A204.1 (cell line): ENCODE data around the gene QTRT2.

ENCODE experiments used
- FAIRE-seq: peaks from 2 replicates; lab custom pipeline; 2012; peaks lifted over from hg19 to GRCh38; lab: Jason Lieb, UNC

QTRT2 gene

GRCh38 chr3:114056130-114057010, at the start of gene QTRT2, which contains the start of gene CCDC191:
QTRT2 (plus strand) TSS chr3:114056737; CDS start chr3:114065258, 8,521 bp downstream.
CCDC191 (minus strand) TSS chr3:114056526; CDS start chr3:114056466, 60 bp downstream.
- peak; percentile 98 for FAIRE-seq

GRCh38 chr3:114011059-114011797, 45.3 kb upstream of the QTRT2 start:
- FAIRE-seq, result no peak

- FAIRE-seq, result no peak
These were observed 42.3 kb upstream of the QTRT2 start for GRCh38 chr3:114014211-114014610.

GRCh38 chr3:114019486-114019885, 37.1 kb upstream of the QTRT2 start:
- FAIRE-seq, result no peak

GRCh38 chr3:114020907-114021306, 35.6 kb upstream of the QTRT2 start:
- no peak for FAIRE-seq

- no peak for FAIRE-seq
These were observed 34.3 kb upstream of the QTRT2 start for GRCh38 chr3:114022145-114022802.

GRCh38 chr3:114025451-114025850, 31.1 kb upstream of the QTRT2 start:
- FAIRE-seq, result no peak

GRCh38 chr3:114026331-114026730, 30.2 kb upstream of the QTRT2 start:
- no peak for FAIRE-seq

- no peak for FAIRE-seq
These were observed 22.8 kb upstream of the QTRT2 start for GRCh38 chr3:114033721-114034120.

- FAIRE-seq, result no peak
These were observed 22.3 kb upstream of the QTRT2 start for GRCh38 chr3:114034211-114034610.

GRCh38 chr3:114034787-114035545, 21.6 kb upstream of the QTRT2 start:
- FAIRE-seq, result no peak

GRCh38 chr3:114035896-114036295, 20.6 kb upstream of the QTRT2 start:
- FAIRE-seq, result no peak

- FAIRE-seq, result no peak
These were observed 13.3 kb upstream of the QTRT2 start for GRCh38 chr3:114043205-114043604.

GRCh38 chr3:114052216-114052615, 4.3 kb upstream of the QTRT2 start:
- no peak for FAIRE-seq

GRCh38 chr3:114057011-114057347, 442 bp downstream of the QTRT2 start:
- no peak for FAIRE-seq

- no peak for FAIRE-seq
These were observed 2.1 kb downstream of the QTRT2 start for GRCh38 chr3:114058646-114059045.

- FAIRE-seq, result no peak
These were observed 4.5 kb downstream of the QTRT2 start for GRCh38 chr3:114060906-114061655.

- no peak for FAIRE-seq
These were observed 11.3 kb downstream of the QTRT2 start for GRCh38 chr3:114067804-114068203.

GRCh38 chr3:114068336-114068735, 11.8 kb downstream of the QTRT2 start:
- no peak for FAIRE-seq

- no peak for FAIRE-seq
These were observed 15.2 kb downstream of the QTRT2 start for GRCh38 chr3:114071786-114072185.

GRCh38 chr3:114076711-114077110, 20.2 kb downstream of the QTRT2 start:
- FAIRE-seq, result no peak
